Activated CD4-positive, CD25-positive, alpha-beta regulatory T cell treated with anti-CD3 and anti-CD28 coated beads, Interleukin-2, amount 50 U/mL, for 16 hours (primary cell): ENCODE results near the gene TMEM59L.
"Not testable (repeated sequence)": the region's sequence is repeated elsewhere in the genome, so short reads cannot be mapped to it uniquely, and the experiment has no call there.

Source experiments
- DNase-seq: peaks from one replicate; pipeline ENCODE4 v3.0.0-alpha.2; 2020; ENCODE audit warnings: low read depth, low spot score

TMEM59L gene

DNA sequence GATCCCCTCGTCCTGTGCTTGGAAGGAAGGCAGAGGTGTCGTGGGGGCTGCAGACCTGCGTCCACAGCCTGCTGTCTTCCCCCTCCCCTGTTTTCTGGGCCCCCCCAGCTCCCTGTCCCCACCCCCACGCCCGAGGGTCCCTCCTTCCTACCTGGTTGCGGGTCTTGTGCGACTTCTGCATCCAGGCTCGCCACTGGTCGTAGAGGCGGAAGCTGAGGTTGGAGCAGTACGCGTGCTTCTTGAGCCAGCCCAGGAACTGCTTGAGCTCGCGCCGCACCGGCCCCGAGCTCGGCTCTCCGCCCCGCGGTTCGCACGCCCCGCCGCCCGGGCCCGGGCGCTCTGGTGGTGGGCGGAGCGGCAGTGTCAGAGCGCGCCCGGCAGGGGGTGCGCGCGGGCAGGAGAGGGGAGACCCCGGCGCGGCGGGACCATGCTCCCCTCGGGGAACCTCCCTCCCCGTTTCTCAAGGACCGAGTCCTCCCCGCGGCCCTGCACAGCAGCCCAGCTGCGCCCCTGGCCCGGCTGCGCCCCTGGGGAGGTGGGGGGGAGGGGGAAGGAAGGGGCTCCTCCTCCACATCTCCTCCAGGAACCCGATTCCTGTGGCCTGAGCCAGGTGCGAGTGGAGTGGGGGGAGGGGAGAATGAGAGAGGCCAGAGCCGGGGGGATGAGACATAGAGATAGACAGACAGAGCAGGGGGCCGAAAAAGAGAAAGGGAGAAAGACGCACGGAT, 18.4 kb upstream of the TMEM59L start:
- peak; percentile 40 for DNase-seq

DNA sequence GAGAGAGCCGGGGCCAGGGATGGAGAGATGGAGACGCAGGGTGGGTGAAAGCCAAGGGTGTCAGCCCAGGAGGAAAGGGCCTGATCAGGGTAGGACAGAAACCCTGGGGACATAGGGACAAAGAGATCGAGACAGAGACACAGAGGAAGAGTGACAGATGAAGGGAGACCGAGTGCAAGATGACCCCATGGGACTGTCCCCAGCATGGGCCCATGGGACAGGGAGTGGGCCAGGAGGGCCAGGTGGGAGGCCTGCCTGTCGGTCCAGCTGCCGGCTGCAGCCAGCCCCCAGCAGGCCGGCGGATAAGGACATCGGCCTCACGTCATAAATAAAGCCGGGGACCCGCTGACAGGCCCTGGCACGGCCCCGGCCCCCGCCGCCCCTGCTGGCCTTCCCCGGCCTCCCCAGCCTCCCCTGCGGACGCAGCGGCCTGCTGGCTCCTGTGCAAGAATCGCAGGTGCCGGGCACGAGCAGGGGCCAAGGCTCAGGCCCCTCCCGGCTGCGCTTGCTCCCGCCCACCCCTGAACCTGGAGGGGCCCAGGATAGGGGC, 17.8 kb upstream of the TMEM59L start:
- no peak for DNase-seq

DNA sequence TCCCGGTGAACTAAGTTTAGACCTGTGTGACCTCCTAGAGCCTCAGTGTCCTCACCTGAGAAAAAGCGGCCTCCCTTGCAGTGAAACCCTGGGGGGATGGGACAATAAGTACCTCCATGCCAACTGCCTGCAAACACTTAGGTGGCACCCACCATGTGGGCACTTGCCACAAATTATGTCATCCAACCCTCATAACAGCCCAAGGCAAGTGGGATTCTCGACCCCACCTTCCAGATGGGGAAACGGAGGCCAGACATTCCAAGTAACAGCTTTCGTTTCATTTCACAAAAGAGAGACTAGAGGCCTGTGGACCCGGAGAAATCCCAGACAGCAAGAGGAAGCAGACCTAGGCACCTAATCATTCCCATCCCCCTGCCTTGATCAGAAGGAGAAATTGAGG, 17.2 kb upstream of the TMEM59L start:
- DNase-seq: no peak

DNA sequence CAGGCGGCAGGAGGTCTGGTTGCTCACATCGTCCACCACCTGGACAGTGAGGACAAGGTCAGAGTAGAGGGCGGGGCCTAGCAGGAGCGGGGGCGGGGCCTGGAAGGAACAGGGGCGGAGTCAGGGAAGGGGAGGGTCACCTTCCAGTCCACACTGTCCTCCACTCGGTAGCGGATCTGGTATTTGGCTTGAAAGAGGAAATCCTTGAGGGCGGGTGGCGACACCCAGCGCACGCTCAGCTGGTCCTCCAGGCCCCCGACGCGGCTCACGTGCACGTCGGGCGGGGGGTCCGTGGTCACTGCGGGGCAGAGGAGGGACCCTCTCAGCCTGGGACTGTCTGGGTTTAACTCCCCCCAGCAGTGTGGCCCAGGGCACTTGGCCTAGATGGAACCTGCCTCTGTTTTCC, 15.9 kb upstream of the TMEM59L start:
- no peak for DNase-seq

DNA sequence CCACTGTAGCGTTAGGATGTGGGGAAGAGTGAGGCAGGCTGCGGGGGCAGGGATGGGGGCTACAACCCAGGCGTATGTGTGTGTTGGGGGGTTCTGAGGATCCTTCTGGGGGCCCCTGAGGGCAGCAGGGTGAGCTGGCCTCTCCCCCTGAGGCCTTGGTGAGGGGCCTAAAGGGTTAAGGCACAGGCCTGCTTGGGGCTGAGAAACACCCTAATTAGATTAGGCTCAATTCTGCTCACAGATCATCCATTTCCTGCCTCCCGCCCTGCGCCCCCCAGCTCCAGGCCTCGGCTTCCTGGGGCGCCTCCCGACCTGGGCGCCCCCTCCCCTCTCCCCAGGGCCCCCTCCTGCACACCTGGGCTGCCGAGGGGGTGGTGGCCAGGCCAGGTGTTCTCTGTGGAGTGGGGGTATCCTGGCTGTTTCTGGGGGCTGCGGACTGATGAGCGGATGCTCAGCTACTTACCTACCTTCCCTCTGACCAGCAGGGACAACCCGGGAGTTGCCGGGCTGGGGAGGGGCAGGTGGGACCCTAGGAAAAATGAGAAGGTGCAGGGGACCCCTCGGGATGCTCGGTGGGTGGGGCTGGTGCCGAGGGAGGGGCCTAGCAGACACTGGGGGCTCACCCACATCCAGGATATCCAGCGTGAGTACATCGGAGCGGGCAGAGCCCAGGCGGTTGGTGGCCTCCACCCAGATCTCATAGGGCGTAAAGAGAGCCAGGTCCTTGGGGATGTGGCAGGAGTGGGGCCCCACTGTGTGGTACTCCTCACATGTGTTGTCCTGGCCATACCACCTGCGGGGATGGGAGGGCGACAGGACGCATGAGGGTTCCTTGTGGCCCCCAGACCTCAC, 14.6 kb upstream of the TMEM59L start:
- no peak for DNase-seq

DNA sequence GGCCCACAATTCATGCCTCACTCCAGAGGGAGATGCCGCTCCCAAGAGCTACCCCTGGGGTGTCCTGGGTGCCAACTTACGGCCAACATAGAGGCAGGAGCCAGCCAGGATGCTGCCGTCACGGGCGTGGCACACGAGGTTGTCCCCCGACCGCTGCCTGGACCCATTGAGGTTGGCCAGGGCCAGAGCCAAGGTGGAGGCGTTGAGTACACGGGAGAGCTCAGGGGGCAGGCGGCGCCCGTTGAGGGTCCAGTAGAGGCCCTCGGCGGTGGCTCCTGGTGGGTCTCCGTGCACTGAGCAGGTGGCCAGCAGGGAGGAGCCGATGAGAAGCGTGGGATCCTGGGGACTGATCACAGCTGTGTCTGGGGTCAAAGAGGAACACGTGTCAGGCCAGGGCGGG, 13.2 kb upstream of the TMEM59L start:
- no peak for DNase-seq

DNA sequence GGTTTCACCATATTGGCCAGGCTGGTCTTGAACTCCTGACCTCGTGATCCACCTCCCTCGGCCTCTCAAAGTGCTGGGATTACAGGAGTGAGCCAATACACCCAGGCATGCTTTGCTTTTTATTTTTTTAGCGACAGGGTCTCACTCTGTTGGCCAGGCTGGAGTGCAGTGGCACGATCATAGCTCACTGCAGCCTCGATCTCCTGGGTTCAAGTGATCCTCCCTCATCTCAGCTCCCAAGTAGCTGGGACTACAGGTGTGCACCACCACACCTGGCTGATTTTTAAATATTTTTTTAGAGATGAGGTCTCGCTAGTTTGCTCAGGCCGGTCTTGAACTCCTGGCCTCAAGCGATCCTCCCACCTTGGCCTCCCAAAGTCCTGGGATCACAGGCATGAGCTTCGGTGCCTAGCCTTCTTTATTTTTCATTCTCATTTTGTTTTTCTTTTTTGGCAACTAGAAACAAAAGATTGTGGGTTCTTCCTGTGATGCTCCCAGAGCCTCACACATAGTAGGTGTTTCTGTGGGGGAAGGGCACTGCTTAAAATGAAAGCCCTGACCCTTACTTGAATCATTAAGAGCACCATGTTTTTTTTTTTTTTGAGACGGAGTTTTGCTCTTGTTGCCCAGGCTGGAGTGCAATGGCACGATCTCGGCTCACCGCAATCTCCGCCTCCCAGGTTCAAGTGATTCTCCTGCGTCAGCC, 11.8 kb upstream of the TMEM59L start:
- not testable (repeated sequence) for DNase-seq

DNA sequence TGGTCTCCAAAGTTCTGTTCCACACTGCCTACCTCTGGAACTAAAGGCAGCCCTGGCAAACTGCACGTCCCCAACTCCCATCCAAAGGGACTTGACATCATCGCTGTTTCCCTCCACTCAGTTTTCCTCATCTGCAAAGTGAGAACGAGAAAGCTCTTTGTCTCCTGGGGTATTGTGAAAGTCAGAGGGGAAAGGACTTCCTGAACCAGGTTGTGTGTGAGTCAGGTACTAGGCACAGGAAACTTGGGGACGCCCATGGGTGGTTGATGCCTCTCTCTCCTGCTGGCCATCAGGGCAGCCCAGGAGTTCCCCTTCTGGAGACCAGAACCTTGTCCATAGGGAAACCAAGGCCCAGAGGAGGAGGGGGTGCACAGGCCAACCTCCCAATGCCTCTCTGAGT, 10.8 kb upstream of the TMEM59L start:
- DNase-seq: no peak

DNA sequence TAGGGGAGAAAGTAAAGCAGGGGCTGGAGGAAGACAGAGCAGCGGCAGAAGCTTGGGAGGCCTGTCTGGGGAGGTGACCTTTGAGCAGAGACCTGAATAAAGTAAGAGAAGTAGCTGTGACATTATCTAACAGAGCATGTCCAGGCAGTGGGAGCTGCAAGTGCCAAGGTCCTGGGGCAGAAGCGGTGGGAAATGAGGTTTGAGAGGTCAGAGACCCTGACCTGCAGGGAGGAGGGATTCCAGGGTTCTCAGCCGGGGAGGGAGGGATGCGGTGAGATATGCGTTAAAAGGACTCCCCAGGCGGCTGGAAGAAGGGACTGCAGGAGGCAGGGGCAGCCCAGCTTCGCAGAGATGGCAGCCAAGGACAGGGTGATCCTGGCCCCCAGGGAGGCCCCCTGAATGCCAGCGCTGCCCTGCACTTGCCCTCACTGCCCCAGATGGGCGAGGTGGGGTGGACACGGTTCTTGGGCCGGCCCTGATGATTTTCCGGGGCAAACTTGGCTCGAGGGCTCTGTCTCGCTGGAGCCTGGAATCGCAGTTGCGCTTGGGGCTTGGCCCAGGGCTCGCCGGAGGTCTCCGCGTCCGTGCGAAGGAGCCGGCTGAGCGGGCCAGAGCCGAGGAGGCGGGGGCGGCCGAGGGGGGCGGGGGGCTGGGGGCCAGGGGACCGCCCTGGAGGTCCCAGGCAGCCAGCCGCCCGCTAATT, 9.3 kb upstream of the TMEM59L start:
- no peak for DNase-seq

DNA sequence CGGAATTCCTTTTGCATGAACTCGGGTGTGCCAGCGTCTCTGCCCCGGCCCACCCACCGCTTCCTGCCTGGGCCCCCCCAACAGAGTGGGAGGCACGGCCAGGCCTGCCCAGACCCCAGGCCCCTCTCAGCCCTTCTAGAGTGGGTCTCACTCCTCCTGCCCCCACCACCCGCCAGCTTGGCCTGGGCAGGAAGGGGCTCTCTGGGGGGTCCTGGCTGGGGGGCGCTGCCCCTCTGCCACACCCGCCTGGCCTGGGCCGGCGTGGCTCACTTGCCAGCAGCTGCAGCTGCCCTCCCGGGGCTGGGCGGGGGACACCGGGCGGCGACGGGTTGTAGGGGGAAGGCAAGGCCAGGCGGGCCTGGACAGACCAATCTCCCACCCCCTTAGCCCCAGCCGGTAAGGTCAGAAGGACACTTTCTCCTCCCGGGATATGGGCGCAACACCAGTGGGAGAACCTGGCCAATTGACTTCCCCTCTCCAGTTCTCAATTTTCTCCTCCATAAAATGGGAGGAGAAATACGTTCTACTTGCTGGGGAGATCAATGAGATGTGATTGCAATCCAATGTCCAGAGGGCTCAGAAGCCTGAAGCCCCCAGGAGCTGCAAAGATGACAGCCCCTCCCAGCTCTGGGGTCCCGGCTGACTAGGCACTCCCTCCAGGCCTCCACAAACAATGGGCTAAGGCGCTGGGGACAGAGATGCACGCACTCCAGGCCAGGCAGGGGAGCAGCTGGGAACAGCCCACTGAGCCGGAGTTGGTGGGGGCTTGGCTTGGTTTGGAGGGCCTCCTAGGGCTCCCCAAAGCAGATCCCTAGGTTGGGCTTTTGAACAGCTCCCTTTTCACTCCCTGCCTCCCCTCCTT, 8.5 kb upstream of the TMEM59L start:
- DNase-seq: no peak

DNA sequence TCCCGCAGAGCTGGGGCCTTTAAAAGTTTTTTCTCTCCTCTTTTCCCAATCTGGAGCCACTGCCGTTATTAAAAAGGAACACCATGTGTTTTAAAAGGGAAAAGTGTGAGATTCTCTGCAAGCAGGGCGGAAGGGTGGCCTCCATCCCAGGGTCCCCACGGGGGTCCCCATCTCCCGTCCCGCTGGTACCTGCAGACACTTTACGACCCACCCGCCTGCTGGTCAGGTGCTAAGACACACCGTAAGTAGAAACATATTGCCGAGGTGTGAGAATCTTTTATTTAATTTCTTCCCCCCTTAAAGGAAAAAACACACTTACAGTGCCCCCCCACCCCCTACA, 7.9 kb upstream of the TMEM59L start:
- no peak for DNase-seq

DNA sequence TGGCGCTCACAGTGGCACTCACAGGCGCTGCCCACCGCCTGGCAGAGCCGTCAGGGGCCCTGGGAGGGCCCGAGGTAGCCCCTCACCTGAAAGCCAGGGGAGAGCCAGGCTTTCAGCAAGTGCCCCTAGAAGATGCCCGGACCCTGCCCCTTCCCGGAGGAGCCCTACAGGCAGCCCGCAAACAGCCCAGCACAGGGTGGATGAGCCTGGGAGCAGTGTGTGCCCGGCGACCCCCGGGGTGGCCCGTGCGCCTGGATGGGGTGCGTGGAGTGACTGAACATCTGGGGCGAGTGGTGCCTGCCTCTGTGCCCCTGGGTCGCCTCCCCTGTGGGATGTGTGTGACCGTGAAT, 7.5 kb upstream of the TMEM59L start:
- DNase-seq: no peak

DNA sequence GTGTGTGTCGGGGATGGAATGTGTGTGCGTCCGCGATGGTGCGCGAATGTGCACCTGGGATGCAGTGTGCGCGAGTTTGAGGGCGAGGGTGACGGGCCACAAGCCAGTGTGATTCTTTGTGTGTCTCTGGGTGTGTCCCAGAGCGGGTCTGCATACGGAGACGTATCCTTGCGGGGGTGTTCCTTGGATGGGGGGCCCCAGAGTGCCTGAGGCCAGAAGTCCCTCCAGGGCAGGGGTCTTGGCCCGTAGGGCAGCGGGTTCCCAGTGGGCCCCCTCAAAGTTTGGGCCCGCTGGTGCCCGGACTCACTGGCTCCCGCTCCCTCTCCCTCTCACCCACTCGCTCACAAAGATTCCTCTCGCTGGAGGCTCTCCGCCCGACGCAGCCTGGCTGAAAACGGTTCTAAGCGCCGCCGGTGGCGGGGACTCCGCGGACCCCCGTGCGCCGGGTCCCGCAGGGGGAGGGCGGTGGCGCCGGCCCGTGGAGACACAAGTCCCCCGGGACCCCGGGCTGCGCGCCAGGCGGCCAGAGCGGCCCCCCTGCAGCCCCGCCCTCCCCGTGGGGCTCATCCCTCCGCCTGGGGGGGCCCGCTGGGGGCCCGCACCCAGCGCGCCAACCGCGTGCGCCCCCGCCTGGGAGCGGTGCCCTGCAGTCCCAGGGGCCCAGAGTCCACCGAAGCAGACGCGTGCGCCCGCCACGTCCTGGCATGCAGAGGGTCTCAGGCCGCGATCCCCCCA, 7.0 kb upstream of the TMEM59L start:
- no peak for DNase-seq

DNA sequence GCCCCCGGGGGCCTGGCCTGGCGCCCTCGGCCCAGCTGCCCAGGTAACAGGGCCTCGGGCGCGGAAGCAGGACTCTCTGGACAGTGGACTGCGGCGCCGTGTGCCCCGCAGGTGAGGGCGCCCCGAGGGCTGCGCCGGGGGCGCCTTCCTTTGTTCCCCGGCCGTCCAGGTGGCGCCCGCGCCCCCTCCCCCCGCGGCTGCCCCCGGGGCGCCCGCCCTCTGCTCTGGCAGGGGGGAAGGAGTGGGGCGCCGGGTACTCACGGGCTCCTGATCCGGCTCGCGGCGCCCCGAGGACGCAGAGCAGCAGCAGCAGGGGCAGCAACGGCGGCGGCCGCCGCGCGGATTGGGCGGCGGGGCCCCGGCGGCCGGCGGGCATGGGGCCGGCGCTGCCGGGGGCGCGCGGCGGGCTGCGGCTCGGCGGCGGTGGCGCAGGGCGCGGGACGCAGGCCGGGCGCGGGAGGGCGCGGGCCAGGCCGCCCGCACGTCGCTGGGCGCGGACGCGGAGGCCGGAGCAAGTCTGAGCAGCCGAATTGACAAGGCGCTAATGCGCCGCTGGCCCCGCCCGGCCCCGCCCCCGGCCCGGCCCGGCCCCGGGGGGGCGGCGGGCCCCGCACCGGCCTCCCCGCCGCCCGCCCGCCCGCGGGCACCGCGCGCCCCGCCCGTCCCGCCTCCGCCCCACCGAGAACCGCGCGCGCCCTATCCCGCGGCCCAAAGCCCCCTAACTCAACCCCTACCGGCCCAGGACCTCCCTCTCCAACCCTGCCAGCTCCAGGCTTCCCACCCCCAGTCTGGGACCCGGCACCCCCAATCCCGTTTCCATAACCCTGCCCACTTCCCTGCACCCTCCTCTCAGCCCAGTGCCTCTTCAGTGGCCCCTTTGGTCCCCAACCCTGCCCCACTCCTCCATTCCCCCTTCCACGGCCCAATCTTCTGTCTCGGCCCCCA, 6.1 kb upstream of the TMEM59L start, which contains the start of gene CRLF1:
CRLF1 (minus strand) TSS at position 519 of the 945 bp plus-strand sequence; CDS start at position 376, 143 bp downstream.
- no peak for DNase-seq

DNA sequence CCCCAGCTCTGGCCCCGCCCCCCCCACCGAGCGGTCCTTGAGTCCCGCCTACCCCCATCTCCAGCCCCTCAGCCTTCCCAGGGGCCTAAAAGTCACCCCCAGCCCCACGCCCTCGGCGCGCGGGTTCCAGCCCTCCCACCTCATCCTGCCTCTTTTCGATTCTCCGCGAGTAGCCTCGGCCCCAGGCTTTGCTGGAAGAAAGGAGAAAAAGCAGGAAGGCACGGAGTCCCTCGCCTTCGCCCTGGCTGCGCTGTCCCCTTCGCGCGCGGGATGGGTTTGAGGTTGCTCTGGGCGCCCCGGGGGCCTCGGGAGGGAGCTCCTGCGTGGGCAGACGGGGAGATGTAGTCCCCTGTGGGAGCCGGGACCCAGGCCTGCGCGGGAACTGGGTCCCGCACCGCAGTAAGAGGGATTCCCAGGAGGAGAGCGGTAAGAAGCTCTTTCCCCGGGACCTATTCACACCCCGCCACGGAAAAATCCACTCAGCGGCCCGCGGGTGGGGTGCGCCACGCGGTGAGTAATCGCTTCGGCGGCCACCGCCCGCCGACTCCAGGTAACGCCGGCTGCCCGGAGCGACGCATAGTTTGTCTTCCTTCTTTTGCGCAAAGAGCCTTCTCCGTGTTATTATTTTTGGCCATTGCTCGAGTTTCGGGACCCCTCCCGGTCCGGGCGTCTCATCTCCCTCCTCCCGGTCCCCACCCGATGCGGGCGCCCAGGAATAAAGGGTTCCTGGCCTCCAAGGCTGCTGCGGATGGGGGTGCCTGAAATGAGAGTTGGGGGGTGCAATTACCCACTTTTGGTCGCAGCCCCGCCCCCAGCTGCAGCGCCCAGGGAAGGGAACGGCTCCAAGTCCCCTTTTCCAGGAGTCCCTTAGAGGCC, 5.2 kb upstream of the TMEM59L start:
- no peak for DNase-seq

DNA sequence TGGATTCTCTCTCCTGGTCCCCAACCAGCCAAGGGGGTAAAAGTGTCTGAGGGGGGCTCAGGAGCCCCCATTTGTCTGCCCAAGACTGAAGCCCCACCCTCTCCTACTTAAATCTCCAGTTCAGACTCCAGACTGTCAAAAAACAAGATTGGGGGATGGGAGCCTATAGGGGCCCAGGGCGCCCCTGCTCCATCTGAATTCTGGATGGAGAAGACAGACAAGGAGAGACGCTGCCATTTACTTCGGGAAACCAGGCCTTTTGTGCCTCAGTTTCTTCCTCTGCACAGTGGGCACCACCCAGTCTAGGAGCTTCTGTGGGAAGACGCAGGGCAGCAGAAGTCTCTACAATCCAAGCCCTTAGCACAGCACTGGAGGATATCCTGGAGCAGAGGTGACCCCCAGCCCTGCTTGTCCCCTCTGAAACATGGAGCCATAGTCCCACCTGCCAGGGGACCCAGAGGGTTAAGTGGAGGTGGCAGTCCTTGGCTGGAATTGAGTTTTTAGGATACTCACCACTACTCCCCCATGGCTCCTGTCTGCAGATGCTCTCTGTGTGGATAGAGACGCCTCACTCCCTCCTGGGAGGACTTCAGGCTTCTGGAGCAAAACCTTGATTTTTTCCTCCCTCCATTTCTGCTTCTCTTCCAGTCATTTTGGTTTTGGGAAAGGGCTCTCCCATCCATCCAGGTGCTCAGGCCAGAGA, 4.4 kb upstream of the TMEM59L start:
- DNase-seq: no peak
